Endothelial cell of umbilical vein (primary cell): ENCODE measurements around the gene DHRS9. TPM values are rescaled to one million over a fixed set of nuclear protein-coding genes. Genes with fewer than 3 reads are reported as not detected.

Experiments used
- BruUV-seq: library from RNA; stranded (reverse); fragments of 400-500 nt; replicated peaks from 2 replicates; lab custom pipeline; 2021; lab: Mats Ljungman, UMichigan
- CTCF ChIA-PET: fragments of 300-600, 350-600 bp; sonication (Branson Sonifier 250); formaldehyde crosslinking; loops from one replicate; lab custom pipeline; 2021; ENCODE audit warnings: antibody characterized with exemption, inconsistent platforms; lab: Charles Lee
- POLR2A ChIA-PET: fragments of 300-600, 350-600 bp; sonication (Branson Sonifier 250); formaldehyde crosslinking; loops from one replicate; lab custom pipeline; 2021; ENCODE audit warnings: antibody characterized with exemption, inconsistent platforms; lab: Charles Lee
- DNase-seq: peaks from one replicate; pipeline ENCODE4 v3.0.0-alpha.2; 2011; ENCODE audit warnings: low read depth, low spot score
- FAIRE-seq: peaks from 2 replicates; lab custom pipeline; 2011; peaks lifted over from hg19 to GRCh38; lab: Jason Lieb, UNC
- H2AFZ ChIP-seq: 2 replicates; pipeline ENCODE4 v1.6.0; 2012; ENCODE audit warnings: low read depth, low read length, control low read depth, inconsistent platforms
- H3K27ac ChIP-seq: 2 replicates; pipeline ENCODE4 v1.5.1; 2011; ENCODE audit warnings: low read depth, mild to moderate bottlenecking, control low read depth, low read length, moderate library complexity; ENCODE audit not compliant: insufficient read depth
- H3K27me3 ChIP-seq, 2 experiments: 2 replicates each; pipeline versions ENCODE4 v1.6.0 to v1.6.1; 2011; ENCODE audit warnings: low read length in 2 of 2, mixed read lengths in 1 of 2; ENCODE audit not compliant: control insufficient read depth in 2 of 2, insufficient read depth in 2 of 2
- H3K36me3 ChIP-seq, 2 experiments: 2 replicates in 1 of 2; 3 replicates in 1 of 2; pipeline ENCODE4 v1.5.1; 2011; ENCODE audit warnings: low read length in 2 of 2, mild to moderate bottlenecking in 1 of 2, moderate library complexity in 1 of 2; ENCODE audit not compliant: control insufficient read depth in 2 of 2, insufficient read depth in 2 of 2; ENCODE audit errors: extremely low read depth in 1 of 2
- H3K4me1 ChIP-seq: 3 replicates; pipeline ENCODE4 v1.5.1; 2011; ENCODE audit warnings: mild to moderate bottlenecking, low read length; ENCODE audit not compliant: control insufficient read depth, insufficient read depth; ENCODE audit errors: extremely low read depth
- H3K4me2 ChIP-seq: 2 replicates; pipeline ENCODE4 v1.6.1; 2011; ENCODE audit warnings: low read length, control low read depth, mixed read lengths; ENCODE audit not compliant: insufficient read depth
- H3K4me3 ChIP-seq, 3 experiments: fragments of 200-600 bp in 1 of 3; sonication (generic), shearing (Covaris generic) in 1 of 3; replicated peaks in 1 of 3; 2 replicates each; pipeline ENCODE4 v1.5.1; 2011 to 2016; ENCODE audit warnings: control low read depth in 3 of 3, low read length in 3 of 3, mild to moderate bottlenecking in 2 of 3, inconsistent platforms in 1 of 3, low read depth in 1 of 3, moderate library complexity in 1 of 3; ENCODE audit not compliant: insufficient read depth in 1 of 3
- H3K79me2 ChIP-seq: 2 replicates; pipeline ENCODE4 v1.6.0; 2012; ENCODE audit warnings: low read length, inconsistent platforms; ENCODE audit not compliant: control insufficient read depth, insufficient read depth
- H3K9ac ChIP-seq: replicated peaks from 2 replicates; pipeline ENCODE3; 2011; ENCODE audit warnings: low read length, control low read depth; ENCODE audit not compliant: insufficient read depth; ENCODE audit errors: extremely low read depth
- H3K9me1 ChIP-seq: replicated peaks from 3 replicates; pipeline ENCODE4 v1.6.0; 2011; ENCODE audit warnings: mild to moderate bottlenecking, low read length; ENCODE audit not compliant: control insufficient read depth, insufficient read depth; ENCODE audit errors: extremely low read depth
- H3K9me3 ChIP-seq: replicated peaks from 2 replicates; pipeline ENCODE4 v1.5.1; 2012; ENCODE audit warnings: low read length, inconsistent platforms; ENCODE audit not compliant: control insufficient read depth, insufficient read depth
- H4K20me1 ChIP-seq: replicated peaks from 2 replicates; pipeline ENCODE3; 2011; ENCODE audit warnings: mild to moderate bottlenecking, low read length; ENCODE audit not compliant: control insufficient read depth, insufficient read depth; ENCODE audit errors: extremely low read depth
- EZH2 ChIP-seq: IDR thresholded peaks from 2 replicates; pipeline ENCODE4 v1.6.1; 2012; ENCODE audit warnings: borderline replicate concordance, low read depth, mild to moderate bottlenecking, moderate library complexity, low read length, inconsistent platforms; ENCODE audit not compliant: severe bottlenecking
- FOS ChIP-seq: IDR thresholded peaks from 2 replicates; pipeline ENCODE4 v1.6.1; 2011; ENCODE audit warnings: mild to moderate bottlenecking, low read length, moderate library complexity, borderline replicate concordance; ENCODE audit not compliant: insufficient read depth
- GATA2 ChIP-seq: IDR thresholded peaks from 2 replicates; pipeline ENCODE4 v1.7.0; 2011; ENCODE audit warnings: low read depth, mild to moderate bottlenecking, moderate library complexity, mixed read lengths, low read length; ENCODE audit not compliant: insufficient read length, insufficient read depth
- JUN ChIP-seq: IDR thresholded peaks from 2 replicates; pipeline ENCODE4 v1.6.1; 2011; ENCODE audit warnings: borderline replicate concordance, low read depth; ENCODE audit not compliant: insufficient read length, insufficient read depth
- MYC ChIP-seq: IDR thresholded peaks from one replicate; pipeline ENCODE4 v1.6.1; 2011; ENCODE audit warnings: mild to moderate bottlenecking, low read depth, low read length
- POLR2A ChIP-seq: IDR thresholded peaks from 2 replicates; pipeline ENCODE4 v1.6.1; 2012; ENCODE audit warnings: low read depth, mild to moderate bottlenecking, control low read depth, low read length
- POLR2AphosphoS5 ChIP-seq: IDR thresholded peaks from 2 replicates; pipeline ENCODE4 v1.6.1; 2012; ENCODE audit warnings: low read depth, mild to moderate bottlenecking, control low read depth, low read length, moderate library complexity; ENCODE audit not compliant: insufficient read depth
- dilution Hi-C: fragments of 300-500 bp; cut with MboI; formaldehyde crosslinking; loops from one replicate; pipeline ENCODE4 v1.15.0; 2019; ENCODE audit warnings: low sequenced_read_pairs; ENCODE audit not compliant: extremely low pct_ligation_motif_present
- intact Hi-C: fragments of 100-400 bp; cut with micrococcal nuclease; formaldehyde crosslinking; loops from one replicate; pipeline ENCODE4 v1.10.0; 2022
- polyA plus RNA-seq, 4 experiments: library from polyadenylated mRNA; depleted of rRNA in 3 of 4; stranded (reverse) in 3 of 4; unstranded in 1 of 4; fragments of >200 nt; gene quantifications; 2 replicates each; pipeline versions ENCODE4 v1.2.1 to v1.2.3, GENCODE V29; 2011 to 2012; ENCODE audit warnings: missing spikeins in 1 of 4
- total RNA-seq: library from RNA; stranded (reverse); gene quantifications from 2 replicates; pipeline ENCODE4 v1.2.3, GENCODE V29; 2021
- TF ChIP-seq, protein P1 (sequence below): IDR thresholded peaks from 2 replicates; pipeline ENCODE4 v1.6.1; 2011; ENCODE audit not compliant: insufficient read depth, insufficient read length
- TF ChIP-seq, protein P2 (sequence below), 2 donors: IDR thresholded peaks; 1 replicate in 1 of 2; 2 replicates in 1 of 2; pipeline ENCODE4 v1.5.1; 2011; ENCODE audit warnings: low read length in 2 of 2, mild to moderate bottlenecking in 2 of 2, moderate library complexity in 2 of 2, control low read depth in 1 of 2, inconsistent platforms in 1 of 2, low read depth in 1 of 2; ENCODE audit not compliant: insufficient read depth in 1 of 2; ENCODE audit errors: extremely low read depth in 1 of 2

The DHRS9 gene
- total and polyA plus RNA-seq, 2 donors (not counting 3 experiments of a cell fraction or from before 2014, with no cell fraction given): 0.40 TPM; not detected in 1

DNA sequence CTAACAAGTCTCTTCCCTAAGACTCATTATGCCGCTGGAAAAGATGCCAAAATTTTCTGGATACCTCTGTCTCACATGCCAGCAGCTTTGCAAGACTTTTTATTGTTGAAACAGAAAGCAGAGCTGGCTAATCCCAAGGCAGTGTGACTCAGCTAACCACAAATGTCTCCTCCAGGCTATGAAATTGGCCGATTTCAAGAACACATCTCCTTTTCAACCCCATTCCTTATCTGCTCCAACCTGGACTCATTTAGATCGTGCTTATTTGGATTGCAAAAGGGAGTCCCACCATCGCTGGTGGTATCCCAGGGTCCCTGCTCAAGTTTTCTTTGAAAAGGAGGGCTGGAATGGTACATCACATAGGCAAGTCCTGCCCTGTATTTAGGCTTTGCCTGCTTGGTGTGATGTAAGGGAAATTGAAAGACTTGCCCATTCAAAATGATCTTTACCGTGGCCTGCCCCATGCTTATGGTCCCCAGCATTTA lies 26.3 kb downstream of the DHRS9 start:
- no peak overlapping the region for H3K27ac ChIP-seq
- no peaks in the 10 kb centered on the region for H3K79me2 ChIP-seq
- H3K36me3 ChIP-seq: no peaks in the 10 kb centered on the region
- H3K9ac ChIP-seq: no peak overlapping the region
- H3K9me3 ChIP-seq: no peaks in the 10 kb centered on the region
- H3K9me1 ChIP-seq: no peaks in the 10 kb centered on the region
- no peak overlapping the region for H2AFZ ChIP-seq
- intact Hi-C loops (no loop called here), dilution Hi-C loops (no loop called here)
- no peak overlapping the region for H3K4me2 ChIP-seq
- FAIRE-seq (peak; percentile 43), DNase-seq (no peak)
- H4K20me1 ChIP-seq: no peaks in the 10 kb centered on the region
- CTCF ChIA-PET: interaction anchor here (0.6 to 2.7 kb wide), 5 partner anchors 9 to 135 kb away, joined by 3 to 20 read pairs (median 4); no protein-coding TSS in a partner anchor
- H3K27me3 ChIP-seq: no peaks in the 10 kb centered on the region
- no peaks in the 10 kb centered on the region for H3K4me1 ChIP-seq
- no TSS peak for BruUV-seq
- TF ChIP-seq, protein P1, sequence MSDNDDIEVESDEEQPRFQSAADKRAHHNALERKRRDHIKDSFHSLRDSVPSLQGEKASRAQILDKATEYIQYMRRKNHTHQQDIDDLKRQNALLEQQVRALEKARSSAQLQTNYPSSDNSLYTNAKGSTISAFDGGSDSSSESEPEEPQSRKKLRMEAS: no peak
- no peak for TF ChIP-seq EZH2
- TF ChIP-seq FOS: peak; percentile 23
- no peak for TF ChIP-seq GATA2
- no peak overlapping the region for H3K4me3 ChIP-seq
- POLR2A ChIA-PET: no interaction called here

DNA sequence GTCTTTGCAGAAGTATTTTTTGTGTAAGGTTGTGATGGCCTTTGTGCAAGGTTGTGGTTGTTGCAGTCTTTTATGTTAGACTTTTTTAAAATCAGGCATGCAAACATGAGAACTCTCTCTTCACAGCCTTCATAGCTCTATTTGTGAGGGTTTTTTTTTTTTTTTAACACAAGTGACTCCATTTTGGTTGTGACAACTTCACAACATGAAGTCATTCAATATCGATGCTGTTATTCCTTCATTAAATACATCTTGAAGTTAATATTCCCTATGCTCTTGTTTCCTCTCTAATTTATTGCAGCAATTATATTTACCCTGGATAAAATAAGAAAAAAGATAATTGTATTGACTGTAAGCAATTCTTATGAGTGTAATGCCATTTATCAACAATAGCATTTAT lies 35.5 kb downstream of the DHRS9 start:
- Histone ChIP-seq H3K79me2 (no peaks in the 10 kb centered on the region), H3K9me3 (no peaks in the 10 kb centered on the region), H3K27me3 (no peaks in the 10 kb centered on the region), H2AFZ (no peak overlapping the region), H3K36me3 (no peaks in the 10 kb centered on the region), H3K9ac (no peak overlapping the region), H3K4me1 (no peaks in the 10 kb centered on the region), H3K4me2 (no peak overlapping the region), H3K9me1 (no peaks in the 10 kb centered on the region), H4K20me1 (no peaks in the 10 kb centered on the region), H3K27ac (no peak overlapping the region), H3K4me3 (no peak overlapping the region)
- TF ChIP-seq, protein P1: no peak
- TF ChIP-seq MYC (no peak), POLR2A (no peak), GATA2 (no peak), POLR2AphosphoS5 (no peak), EZH2 (no peak), FOS (no peak), JUN (no peak)
- TF ChIP-seq, protein P2, sequence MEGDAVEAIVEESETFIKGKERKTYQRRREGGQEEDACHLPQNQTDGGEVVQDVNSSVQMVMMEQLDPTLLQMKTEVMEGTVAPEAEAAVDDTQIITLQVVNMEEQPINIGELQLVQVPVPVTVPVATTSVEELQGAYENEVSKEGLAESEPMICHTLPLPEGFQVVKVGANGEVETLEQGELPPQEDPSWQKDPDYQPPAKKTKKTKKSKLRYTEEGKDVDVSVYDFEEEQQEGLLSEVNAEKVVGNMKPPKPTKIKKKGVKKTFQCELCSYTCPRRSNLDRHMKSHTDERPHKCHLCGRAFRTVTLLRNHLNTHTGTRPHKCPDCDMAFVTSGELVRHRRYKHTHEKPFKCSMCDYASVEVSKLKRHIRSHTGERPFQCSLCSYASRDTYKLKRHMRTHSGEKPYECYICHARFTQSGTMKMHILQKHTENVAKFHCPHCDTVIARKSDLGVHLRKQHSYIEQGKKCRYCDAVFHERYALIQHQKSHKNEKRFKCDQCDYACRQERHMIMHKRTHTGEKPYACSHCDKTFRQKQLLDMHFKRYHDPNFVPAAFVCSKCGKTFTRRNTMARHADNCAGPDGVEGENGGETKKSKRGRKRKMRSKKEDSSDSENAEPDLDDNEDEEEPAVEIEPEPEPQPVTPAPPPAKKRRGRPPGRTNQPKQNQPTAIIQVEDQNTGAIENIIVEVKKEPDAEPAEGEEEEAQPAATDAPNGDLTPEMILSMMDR (IDR thresholded peaks at IDR 0.05; ENCODE audit: extremely low read depth in 1 of 2, insufficient read depth in 1 of 2, low read depth in 1 of 2, low read length in 2 of 2): no peak
- FAIRE-seq (no peak), DNase-seq (no peak)
- POLR2A ChIA-PET: no interaction called here
- dilution Hi-C loops: no loop called here
- intact Hi-C loops: loop anchor here (10.0 kb wide), 1 partner anchor 340 kb away; no protein-coding TSS in a partner anchor
- no TSS peak for BruUV-seq
- CTCF ChIA-PET: interaction anchor here (0.6 to 1.9 kb wide), 2 partner anchors 9 to 27 kb away, joined by 3 to 7 read pairs; no protein-coding TSS in a partner anchor
